HEK293 (cell line): ENCODE measurements around the gene VWF.

Experiments
- CTCF ChIA-PET: fragments of 350-600 bp; formaldehyde crosslinking; extraction: SDS; loops from one replicate; lab custom pipeline; 2021; ENCODE audit warnings: antibody characterized with exemption; lab: Yijun Ruan, JAX
- POLR2A ChIA-PET: fragments of 300-600 bp; formaldehyde crosslinking; extraction: SDS; loops from one replicate; lab custom pipeline; 2020; ENCODE audit warnings: antibody characterized with exemption, inconsistent platforms; lab: Yijun Ruan, JAX
- H3K27ac ChIP-seq: fragments of 200-500 bp; sonication (Bioruptor generic); 2 replicates; pipeline ENCODE4 v1.5.1; 2014; ENCODE audit warnings: low read depth, low read length, control low read depth, inconsistent platforms; ENCODE audit errors: extremely low read depth
- H3K36me3 ChIP-seq, 2 experiments: fragments of 200-500 bp in 1 of 2; sonication (Bioruptor generic) in 1 of 2; 1 replicate in 1 of 2; 2 replicates in 1 of 2; pipeline ENCODE4 v1.5.1; 2014 to 2017; ENCODE audit warnings: inconsistent platforms in 2 of 2, low read length in 2 of 2; ENCODE audit not compliant: control insufficient read depth in 2 of 2, insufficient read depth in 1 of 2
- H3K4me1 ChIP-seq: fragments of 200-500 bp; sonication (Bioruptor generic); 2 replicates; pipeline ENCODE4 v1.5.1; 2014; ENCODE audit warnings: mild to moderate bottlenecking, low read length, inconsistent platforms; ENCODE audit not compliant: control insufficient read depth, insufficient read depth
- H3K4me3 ChIP-seq: 2 replicates; pipeline ENCODE4 v1.5.1; 2011; ENCODE audit warnings: low read depth, mild to moderate bottlenecking, control low read depth, low read length, moderate library complexity
- H3K9me3 ChIP-seq: fragments of 200-500 bp; sonication (Bioruptor generic); 2 replicates; pipeline ENCODE4 v1.5.1; 2014; ENCODE audit warnings: low read depth, low read length, inconsistent platforms; ENCODE audit not compliant: control insufficient read depth, insufficient read depth
- GFI1B ChIP-seq: fragments of 450-650 bp; formaldehyde crosslinking; IDR thresholded peaks from 2 replicates; pipeline ENCODE4 v1.5.1; 2016; ENCODE audit warnings: missing biosample characterization, missing genetic modification characterization
- SCRT2 ChIP-seq: fragments of 450-650 bp; formaldehyde crosslinking; IDR thresholded peaks from 2 replicates; pipeline ENCODE4 v1.5.1; 2016; ENCODE audit warnings: missing biosample characterization, missing genetic modification characterization
- SETDB1 ChIP-seq: IDR thresholded peaks from one replicate; pipeline ENCODE4 v1.6.1; 2017; ENCODE audit warnings: mild to moderate bottlenecking, low read length, moderate library complexity, mixed read lengths; ENCODE audit not compliant: insufficient read length
- SP7 ChIP-seq: fragments of 450-650 bp; formaldehyde crosslinking; IDR thresholded peaks from 2 replicates; pipeline ENCODE4 v1.5.1; 2016; ENCODE audit warnings: missing biosample characterization, missing genetic modification characterization
- YY2 ChIP-seq: fragments of 450-650 bp; formaldehyde crosslinking; IDR thresholded peaks from 2 replicates; pipeline ENCODE4 v1.5.1; 2016; ENCODE audit warnings: missing biosample characterization, missing genetic modification characterization
- ZBTB10 ChIP-seq: fragments of 450-650 bp; formaldehyde crosslinking; IDR thresholded peaks from 2 replicates; pipeline ENCODE4 v1.5.1; 2016; ENCODE audit warnings: missing biosample characterization, missing genetic modification characterization
- ZBTB21 ChIP-seq: fragments of 450-650 bp; formaldehyde crosslinking; IDR thresholded peaks from 2 replicates; pipeline ENCODE4 v1.5.1; 2017; ENCODE audit warnings: missing biosample characterization, missing genetic modification characterization
- ZBTB44 ChIP-seq: fragments of 450-650 bp; IDR thresholded peaks from 2 replicates; pipeline ENCODE4 v1.5.1; 2018; ENCODE audit warnings: missing biosample characterization, mild to moderate bottlenecking, missing genetic modification characterization
- ZBTB7A ChIP-seq: fragments of 450-650 bp; formaldehyde crosslinking; IDR thresholded peaks from 2 replicates; pipeline ENCODE4 v1.5.1; 2016; ENCODE audit warnings: low read depth, missing biosample characterization, missing genetic modification characterization
- ZEB2 ChIP-seq: fragments of 450-650 bp; formaldehyde crosslinking; IDR thresholded peaks from 2 replicates; pipeline ENCODE4 v1.5.1; 2016; ENCODE audit warnings: missing biosample characterization, missing genetic modification characterization
- ZFP3 ChIP-seq: fragments of 450-650 bp; formaldehyde crosslinking; IDR thresholded peaks from 2 replicates; pipeline ENCODE4 v1.5.1; 2016; ENCODE audit warnings: low read depth, missing biosample characterization, missing genetic modification characterization
- ZNF112 ChIP-seq: fragments of 450-650 bp; formaldehyde crosslinking; IDR thresholded peaks from 2 replicates; pipeline ENCODE4 v1.5.0; 2017; ENCODE audit warnings: missing biosample characterization, missing genetic modification characterization
- ZNF133 ChIP-seq: fragments of 450-650 bp; formaldehyde crosslinking; IDR thresholded peaks from 2 replicates; pipeline ENCODE4 v1.5.1; 2016; ENCODE audit warnings: missing biosample characterization, missing genetic modification characterization
- ZNF280C ChIP-seq: fragments of 450-650 bp; formaldehyde crosslinking; IDR thresholded peaks from 2 replicates; pipeline ENCODE4 v1.5.1; 2016; ENCODE audit warnings: missing biosample characterization, missing genetic modification characterization
- ZNF311 ChIP-seq: fragments of 450-650 bp; formaldehyde crosslinking; IDR thresholded peaks from 2 replicates; pipeline ENCODE4 v1.5.1; 2017; ENCODE audit warnings: missing biosample characterization, missing genetic modification characterization, borderline replicate concordance
- ZNF391 ChIP-seq: fragments of 450-650 bp; formaldehyde crosslinking; IDR thresholded peaks from 2 replicates; pipeline ENCODE4 v1.5.1; 2016; ENCODE audit warnings: low read depth, missing biosample characterization, missing genetic modification characterization, borderline replicate concordance
- ZNF561 ChIP-seq: fragments of 450-650 bp; IDR thresholded peaks from 2 replicates; pipeline ENCODE4 v1.5.1; 2018; ENCODE audit warnings: missing biosample characterization, missing genetic modification characterization, borderline replicate concordance
- ZNF623 ChIP-seq: fragments of 450-650 bp; formaldehyde crosslinking; IDR thresholded peaks from 2 replicates; pipeline ENCODE4 v1.5.1; 2016; ENCODE audit warnings: missing biosample characterization, missing genetic modification characterization
- ZNF704 ChIP-seq: fragments of 450-650 bp; formaldehyde crosslinking; IDR thresholded peaks from 2 replicates; pipeline ENCODE4 v1.5.1; 2016; ENCODE audit warnings: missing biosample characterization, missing genetic modification characterization
- ZXDB ChIP-seq: fragments of 450-650 bp; formaldehyde crosslinking; IDR thresholded peaks from 2 replicates; pipeline ENCODE4 v1.5.1; 2016; ENCODE audit warnings: missing biosample characterization, missing genetic modification characterization
- TF ChIP-seq, protein P1 (sequence below): fragments of 450-650 bp; formaldehyde crosslinking; IDR thresholded peaks from 2 replicates; pipeline ENCODE4 v1.5.1; 2017; ENCODE audit warnings: missing biosample characterization, missing genetic modification characterization
- TF ChIP-seq, protein P2 (sequence below): fragments of 450-650 bp; formaldehyde crosslinking; IDR thresholded peaks from 2 replicates; pipeline ENCODE4 v1.5.1; 2016; ENCODE audit warnings: missing biosample characterization, missing genetic modification characterization

Gene VWF

GRCh38 chr12:6135071-6135470 lies 10.6 kb upstream of the VWF start:
- Histone ChIP-seq H3K27ac (no peak overlapping the region), H3K4me1 (no peaks in the 10 kb centered on the region), H3K36me3 (no peaks in the 10 kb centered on the region), H3K4me3 (no peak overlapping the region), H3K9me3 (no peaks in the 10 kb centered on the region)
- POLR2A ChIA-PET = no interaction called here
- TF ChIP-seq ZNF704 (no peak), ZNF112 (tag by site-specific recombination) (no peak), ZNF133 (tag by site-specific recombination) (no peak), ZNF623 (tag by site-specific recombination) (no peak), SCRT2 (tag by site-specific recombination) (no peak), ZBTB21 (tag by site-specific recombination) (no peak)
- TF ChIP-seq, protein P1, sequence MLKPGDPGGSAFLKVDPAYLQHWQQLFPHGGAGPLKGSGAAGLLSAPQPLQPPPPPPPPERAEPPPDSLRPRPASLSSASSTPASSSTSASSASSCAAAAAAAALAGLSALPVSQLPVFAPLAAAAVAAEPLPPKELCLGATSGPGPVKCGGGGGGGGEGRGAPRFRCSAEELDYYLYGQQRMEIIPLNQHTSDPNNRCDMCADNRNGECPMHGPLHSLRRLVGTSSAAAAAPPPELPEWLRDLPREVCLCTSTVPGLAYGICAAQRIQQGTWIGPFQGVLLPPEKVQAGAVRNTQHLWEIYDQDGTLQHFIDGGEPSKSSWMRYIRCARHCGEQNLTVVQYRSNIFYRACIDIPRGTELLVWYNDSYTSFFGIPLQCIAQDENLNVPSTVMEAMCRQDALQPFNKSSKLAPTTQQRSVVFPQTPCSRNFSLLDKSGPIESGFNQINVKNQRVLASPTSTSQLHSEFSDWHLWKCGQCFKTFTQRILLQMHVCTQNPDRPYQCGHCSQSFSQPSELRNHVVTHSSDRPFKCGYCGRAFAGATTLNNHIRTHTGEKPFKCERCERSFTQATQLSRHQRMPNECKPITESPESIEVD (tag by site-specific recombination) = no peak
- CTCF ChIA-PET = interaction anchor here (1.4 kb wide), 1 partner anchor 61 kb away, joined by 8 read pairs; no protein-coding TSS in a partner anchor

DNA sequence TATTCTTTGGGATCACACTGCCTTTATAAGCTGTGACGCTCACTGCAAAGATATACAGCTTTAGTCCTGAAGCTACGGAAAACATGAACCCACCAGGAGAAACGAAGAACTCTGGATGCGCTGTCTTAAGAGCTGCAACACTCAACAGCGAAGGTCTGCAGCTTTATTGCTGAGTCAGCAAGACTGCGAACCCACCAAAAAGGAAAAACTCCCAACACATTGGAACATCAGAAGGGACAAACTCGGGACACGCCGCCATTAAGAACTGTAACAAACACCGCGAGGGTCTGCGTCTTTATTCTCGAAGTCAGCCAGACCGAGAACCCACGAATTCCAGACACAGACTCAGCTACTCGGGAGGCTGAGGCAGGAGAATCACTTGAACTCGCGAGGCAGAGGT lies 9.2 kb upstream of the VWF start:
- no peak overlapping the region for H3K4me3 ChIP-seq
- H3K36me3 ChIP-seq = no peaks in the 10 kb centered on the region
- no peaks in the 10 kb centered on the region for H3K9me3 ChIP-seq
- H3K4me1 ChIP-seq = no peaks in the 10 kb centered on the region
- no peak overlapping the region for H3K27ac ChIP-seq
- CTCF ChIA-PET = interaction anchor here (0.6 kb wide), 1 partner anchor 91 kb away, joined by 4 read pairs; no protein-coding TSS in a partner anchor
- POLR2A ChIA-PET = interaction anchor here (1.3 kb wide), 1 partner anchor 9 kb away, joined by 4 read pairs; no protein-coding TSS in a partner anchor
- no peak for TF ChIP-seq ZFP3 (tag by site-specific recombination)
- TF ChIP-seq GFI1B = no peak
- TF ChIP-seq ZNF391 = no peak
- TF ChIP-seq ZBTB44 (tag by site-specific recombination) = no peak
- no peak for TF ChIP-seq ZXDB (tag by site-specific recombination)
- no peak for TF ChIP-seq SCRT2 (tag by site-specific recombination)
- no peak for TF ChIP-seq YY2 (tag by site-specific recombination)
- no peak for TF ChIP-seq ZBTB10 (tag by site-specific recombination)
- no peak for TF ChIP-seq SP7 (tag by site-specific recombination)
- no peak for TF ChIP-seq ZNF311 (tag by site-specific recombination)
- no peak for TF ChIP-seq SETDB1
- TF ChIP-seq ZNF561 = no peak
- no peak for TF ChIP-seq ZNF704
- TF ChIP-seq ZNF280C = no peak
- no peak for TF ChIP-seq ZBTB7A (tag by site-specific recombination)
- TF ChIP-seq, protein P2, sequence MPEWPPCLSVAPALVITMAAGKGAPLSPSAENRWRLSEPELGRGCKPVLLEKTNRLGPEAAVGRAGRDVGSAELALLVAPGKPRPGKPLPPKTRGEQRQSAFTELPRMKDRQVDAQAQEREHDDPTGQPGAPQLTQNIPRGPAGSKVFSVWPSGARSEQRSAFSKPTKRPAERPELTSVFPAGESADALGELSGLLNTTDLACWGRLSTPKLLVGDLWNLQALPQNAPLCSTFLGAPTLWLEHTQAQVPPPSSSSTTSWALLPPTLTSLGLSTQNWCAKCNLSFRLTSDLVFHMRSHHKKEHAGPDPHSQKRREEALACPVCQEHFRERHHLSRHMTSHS (tag by site-specific recombination) = no peak
- TF ChIP-seq ZEB2 (tag by site-specific recombination) = no peak
